Lower leg skin (tissue), 4 donors: ENCODE measurements around the gene TRPT1. TPM values are rescaled to one million over a fixed set of nuclear protein-coding genes. Genes with fewer than 3 reads are reported as not detected.

ENCODE experiments used
- DNase-seq, 2 donors: peaks; one replicate each; pipeline ENCODE4 v3.0.0-alpha.2; 2019; ENCODE audit warnings: low spot score in 2 of 2
- H3K4me3 ChIP-seq: fragments of 200-600 bp; sonication (generic); 2 replicates; pipeline ENCODE4 v1.5.1; 2017; ENCODE audit warnings: mild to moderate bottlenecking, low read depth; ENCODE audit not compliant: poor library complexity, severe bottlenecking
- POLR2A ChIP-seq, 2 donors: fragments of 450-650 bp; IDR thresholded peaks; one replicate each; pipeline ENCODE4 v1.6.1; 2016 to 2017; ENCODE audit warnings: antibody characterized with exemption in 2 of 2, mild to moderate bottlenecking in 1 of 2, moderate library complexity in 1 of 2
- WGBS, 2 donors: methylation state at CpG; one replicate each; pipeline ENCODE4 v1.1.5; 2018; 5-methylcytosine and 5-hydroxymethylcytosine counted together
- intact Hi-C: fragments of 100-400 bp; cut with DNase I; formaldehyde crosslinking; loops from one replicate; pipeline ENCODE4 v1.15.0; 2023; ENCODE audit warnings: low total_unique reads
- total RNA-seq, 4 donors: library from RNA; depleted of rRNA; stranded (reverse); fragments of >200 nt; gene quantifications; one replicate each; pipeline ENCODE4 v1.1.0, GENCODE V29; 2016
- TF ChIP-seq, protein P1 (sequence below), 3 donors: fragments of 450-650 bp; IDR thresholded peaks; one replicate each; pipeline ENCODE4 v1.5.1; 2016; ENCODE audit warnings: antibody characterized with exemption in 3 of 3, mild to moderate bottlenecking in 3 of 3, moderate library complexity in 2 of 3

TRPT1 gene
- total RNA-seq, 4 donors from 2014 or later = 36.9 to 66.6 (median 44.1) TPM

DNA sequence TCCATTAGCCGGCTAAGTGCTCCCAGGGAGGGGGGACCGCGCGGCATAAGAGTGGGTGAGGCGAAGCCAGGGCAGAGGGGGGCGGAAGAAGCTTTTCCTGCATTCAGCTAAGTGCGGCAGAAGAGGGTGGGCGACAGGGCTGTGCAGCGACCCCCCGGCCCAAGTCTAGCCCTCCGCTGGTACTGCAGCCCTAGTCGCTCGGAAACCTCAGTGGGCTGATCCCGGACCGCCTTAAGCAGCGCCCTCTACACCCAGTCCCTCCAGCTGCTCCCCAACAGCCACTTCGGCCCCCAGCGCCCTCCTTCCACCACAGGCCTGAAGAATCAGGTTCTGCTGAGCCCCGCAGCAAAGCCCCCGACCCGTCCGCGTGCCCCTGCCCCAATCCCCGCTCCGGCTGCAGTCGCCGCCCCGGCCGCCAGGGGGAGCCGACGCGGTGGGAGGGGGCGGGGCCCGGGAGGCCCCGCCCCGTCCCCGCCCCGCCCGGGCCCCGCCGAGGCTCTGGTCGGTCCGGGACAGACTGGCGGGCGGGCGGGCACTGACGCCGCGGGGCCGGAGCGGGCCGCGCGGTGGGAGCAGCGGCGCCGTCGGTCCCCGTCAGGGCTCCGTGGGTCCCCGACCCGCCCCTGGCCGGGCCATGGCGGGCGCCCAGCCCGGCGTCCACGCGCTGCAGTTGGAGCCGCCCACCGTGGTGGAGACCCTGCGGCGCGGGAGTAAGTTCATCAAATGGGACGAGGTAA lies 25.2 kb upstream of the TRPT1 start, which contains the start of gene PLCB3:
Gene PLCB3 (plus strand): TSS at position 515 of the 737 bp plus-strand sequence. CDS start 120 bp downstream, at position 635.
- TF ChIP-seq, protein P1, sequence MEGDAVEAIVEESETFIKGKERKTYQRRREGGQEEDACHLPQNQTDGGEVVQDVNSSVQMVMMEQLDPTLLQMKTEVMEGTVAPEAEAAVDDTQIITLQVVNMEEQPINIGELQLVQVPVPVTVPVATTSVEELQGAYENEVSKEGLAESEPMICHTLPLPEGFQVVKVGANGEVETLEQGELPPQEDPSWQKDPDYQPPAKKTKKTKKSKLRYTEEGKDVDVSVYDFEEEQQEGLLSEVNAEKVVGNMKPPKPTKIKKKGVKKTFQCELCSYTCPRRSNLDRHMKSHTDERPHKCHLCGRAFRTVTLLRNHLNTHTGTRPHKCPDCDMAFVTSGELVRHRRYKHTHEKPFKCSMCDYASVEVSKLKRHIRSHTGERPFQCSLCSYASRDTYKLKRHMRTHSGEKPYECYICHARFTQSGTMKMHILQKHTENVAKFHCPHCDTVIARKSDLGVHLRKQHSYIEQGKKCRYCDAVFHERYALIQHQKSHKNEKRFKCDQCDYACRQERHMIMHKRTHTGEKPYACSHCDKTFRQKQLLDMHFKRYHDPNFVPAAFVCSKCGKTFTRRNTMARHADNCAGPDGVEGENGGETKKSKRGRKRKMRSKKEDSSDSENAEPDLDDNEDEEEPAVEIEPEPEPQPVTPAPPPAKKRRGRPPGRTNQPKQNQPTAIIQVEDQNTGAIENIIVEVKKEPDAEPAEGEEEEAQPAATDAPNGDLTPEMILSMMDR (IDR thresholded peaks at IDR 0.05) = peak in 1 of 3 donors; percentile 28
- TF ChIP-seq POLR2A (IDR thresholded peaks at IDR 0.05) = no peak
- intact Hi-C loops = no loop called here
- 0 to 1% methylated on average over 20 to 57 of the region's 75 CpGs for WGBS, 2 donors
- no peak for DNase-seq
- H3K4me3 ChIP-seq = peak within 1 kb of the TSS; percentile 55

DNA sequence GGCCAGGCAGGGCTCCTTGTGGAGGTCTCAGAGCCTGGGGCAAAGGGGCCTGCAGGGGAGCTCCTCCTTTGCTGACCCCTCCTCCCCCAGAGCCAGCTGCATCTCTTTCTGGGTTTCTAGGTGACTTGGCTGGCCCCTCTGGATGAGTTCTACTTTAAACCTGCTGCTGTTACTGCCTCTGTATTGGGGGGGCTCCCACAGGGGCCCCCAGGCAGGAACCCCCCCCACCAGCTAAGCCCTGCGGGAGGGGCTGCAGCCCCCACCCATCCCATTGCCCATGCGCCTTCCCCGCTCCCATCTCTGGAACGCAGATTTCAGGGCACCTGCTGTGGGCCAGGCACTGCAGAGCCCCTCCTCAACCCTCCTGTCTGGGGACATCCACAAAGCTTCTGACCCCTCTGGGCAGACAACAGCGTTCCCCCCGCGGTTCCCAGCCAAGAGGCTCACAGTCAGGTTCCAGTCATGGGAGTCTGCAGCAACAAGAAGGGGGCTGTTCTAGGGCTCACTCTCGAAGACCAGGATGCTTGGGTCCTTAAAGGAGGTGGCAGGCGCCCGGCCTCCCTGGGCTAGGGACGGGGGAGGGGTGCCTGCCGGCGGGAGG lies 24.5 kb upstream of the TRPT1 start:
- no peak for DNase-seq
- intact Hi-C loops = no loop called here
- 19% methylated on average over 11 to 12 of the region's 13 CpGs for WGBS, 2 donors
- H3K4me3 ChIP-seq = no peak overlapping the region
- no peak for TF ChIP-seq POLR2A (IDR thresholded peaks at IDR 0.05)
- TF ChIP-seq, protein P1 (IDR thresholded peaks at IDR 0.05) = no peak

DNA sequence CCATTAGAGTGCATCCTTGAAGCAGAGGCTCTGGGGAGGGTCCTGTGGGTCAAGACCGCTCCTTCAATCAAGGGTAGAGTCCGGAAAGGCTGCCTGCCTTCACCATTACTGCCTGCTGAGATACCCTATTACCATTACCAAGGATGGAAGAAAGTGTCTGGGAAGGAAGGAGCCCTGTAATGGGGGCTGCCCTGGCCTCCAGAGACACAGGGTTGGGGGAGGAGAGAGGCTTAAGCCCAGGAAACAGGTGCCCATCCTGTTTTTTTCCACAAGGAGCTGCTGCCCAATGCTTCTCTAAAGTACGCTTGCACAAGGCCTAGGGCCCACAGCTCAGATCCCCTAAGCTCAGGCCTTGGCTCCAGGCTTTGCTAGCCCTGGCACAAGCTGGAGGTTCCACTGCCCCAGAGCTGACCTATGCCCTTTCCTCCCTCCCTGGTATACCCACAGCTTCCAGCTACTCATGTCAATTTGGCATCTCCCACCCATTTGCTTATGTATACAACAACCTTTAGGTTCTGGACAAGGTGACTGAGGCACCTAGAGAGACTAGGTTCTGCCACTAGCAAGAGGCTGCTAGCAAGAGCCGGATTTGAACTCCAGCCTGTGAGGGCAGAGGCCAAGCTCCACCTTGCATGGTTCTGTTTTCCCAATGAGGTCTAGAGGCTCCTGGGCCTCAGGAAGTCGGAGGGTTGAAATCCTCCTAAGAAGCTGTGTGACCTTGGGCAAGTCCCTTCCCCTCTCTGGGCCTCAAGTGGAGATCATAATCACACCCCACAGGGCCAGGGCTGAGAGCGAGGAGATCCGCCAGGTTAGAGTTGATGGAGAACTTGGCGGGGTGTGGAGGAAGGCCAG lies 23.8 kb upstream of the TRPT1 start:
- H3K4me3 ChIP-seq = no peak overlapping the region
- no peak for DNase-seq
- 86 to 91% methylated on average over 8 of the region's 8 CpGs for WGBS, 2 donors
- intact Hi-C loops = no loop called here
- TF ChIP-seq, protein P1 (IDR thresholded peaks at IDR 0.05) = no peak
- no peak for TF ChIP-seq POLR2A (IDR thresholded peaks at IDR 0.05)

DNA sequence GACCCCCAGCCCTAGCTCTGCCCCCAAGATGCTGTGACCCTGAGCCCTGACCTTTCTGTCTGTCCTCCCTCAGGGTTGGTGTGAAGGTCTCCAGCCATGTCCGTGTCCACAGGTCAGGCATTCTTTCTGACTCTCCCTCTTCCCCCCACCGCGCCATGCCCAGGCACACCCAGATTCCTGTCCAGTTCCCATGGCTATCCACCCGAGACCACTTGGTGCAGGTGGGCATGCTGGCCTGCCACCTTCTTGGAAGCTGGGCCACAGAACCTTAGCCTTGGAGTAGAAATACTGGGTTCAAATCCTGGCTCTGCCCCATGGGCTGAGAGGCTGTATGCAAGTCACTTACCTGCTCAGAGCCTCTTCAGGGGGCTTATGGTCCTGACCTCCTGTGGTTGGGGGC lies 23.1 kb upstream of the TRPT1 start:
- TF ChIP-seq, protein P1 (IDR thresholded peaks at IDR 0.05) = no peak
- no peak for TF ChIP-seq POLR2A (IDR thresholded peaks at IDR 0.05)
- no peak overlapping the region for H3K4me3 ChIP-seq
- 92 to 97% methylated on average over 4 of the region's 4 CpGs for whole genome bisulfite sequencing, 2 donors
- intact Hi-C loops = no loop called here
- no peak for DNase-seq

DNA sequence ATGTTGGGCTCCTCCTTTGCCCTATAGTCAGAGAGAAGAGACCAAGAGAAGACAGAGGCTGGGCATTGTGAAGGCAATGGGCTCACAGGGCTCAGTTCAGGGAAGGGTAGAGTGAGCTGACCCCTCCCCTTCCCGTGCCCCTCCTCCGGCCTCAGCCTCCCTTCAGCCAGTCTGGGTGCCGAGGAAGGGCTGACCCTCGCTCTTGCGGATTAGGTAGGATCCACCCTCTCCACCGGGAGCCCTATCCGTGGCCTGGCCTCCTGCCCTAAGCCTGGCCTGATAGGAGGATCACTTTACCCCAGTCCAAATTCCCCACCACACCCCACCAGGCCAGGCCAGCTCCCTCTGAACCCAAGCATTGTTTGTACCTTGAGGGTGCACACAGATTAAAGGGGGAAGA lies 22.6 kb upstream of the TRPT1 start:
- no peak overlapping the region for H3K4me3 ChIP-seq
- 56 to 84% methylated on average over 6 to 7 of the region's 7 CpGs for WGBS, 2 donors
- TF ChIP-seq, protein P1 (IDR thresholded peaks at IDR 0.05) = no peak
- TF ChIP-seq POLR2A (IDR thresholded peaks at IDR 0.05) = no peak
- intact Hi-C loops = no loop called here
- DNase-seq = no peak
